Ectodermal cell (in vitro differentiated cells): ENCODE data around the gene TBC1D8.

Experiments
- H3K27ac ChIP-seq: 2 replicates; pipeline ENCODE4 v1.7.0; 2013; ENCODE audit warnings: mild to moderate bottlenecking, low read depth, low read length; ENCODE audit not compliant: insufficient read depth, poor library complexity, severe bottlenecking
- H3K27me3 ChIP-seq: 2 replicates; pipeline ENCODE4 v1.7.0; 2013; ENCODE audit warnings: mild to moderate bottlenecking, low read length; ENCODE audit not compliant: insufficient read depth, control insufficient read depth, poor library complexity, severe bottlenecking
- H3K36me3 ChIP-seq: one replicate; pipeline ENCODE4 v1.7.0; 2013; ENCODE audit warnings: low read length; ENCODE audit not compliant: control insufficient read depth, insufficient read depth
- H3K4me1 ChIP-seq: one replicate; pipeline ENCODE4 v1.7.0; 2013; ENCODE audit warnings: low read length; ENCODE audit not compliant: control insufficient read depth, insufficient read depth
- H3K4me3 ChIP-seq: 2 replicates; pipeline ENCODE4 v1.7.0; 2013; ENCODE audit warnings: low read depth, low read length, control low read depth; ENCODE audit not compliant: insufficient read depth
- H3K9me3 ChIP-seq: 2 replicates; pipeline ENCODE4 v1.7.0; 2013; ENCODE audit warnings: mild to moderate bottlenecking, low read length, moderate library complexity; ENCODE audit not compliant: control insufficient read depth
- WGBS, 2 experiments: methylation state at CpG; one replicate each; pipeline ENCODE4 v1.1.7; 2013; ENCODE audit warnings: missing lambda C conversion rate in 2 of 2; 5-methylcytosine and 5-hydroxymethylcytosine counted together

TBC1D8 gene

GRCh38 chr2:101139495-101139894 lies 11.7 kb downstream of the TBC1D8 start:
- WGBS, 2 experiments = 92 to 96% methylated on average over 4 of the region's 4 CpGs
- no peaks in the 10 kb centered on the region for H3K36me3 ChIP-seq
- H3K27ac ChIP-seq = no peak overlapping the region
- H3K27me3 ChIP-seq = no peaks in the 10 kb centered on the region
- no peak overlapping the region for H3K4me3 ChIP-seq
- H3K9me3 ChIP-seq = no peaks in the 10 kb centered on the region
- no peaks in the 10 kb centered on the region for H3K4me1 ChIP-seq

- 83 to 85% methylated on average over 9 of the region's 9 CpGs for WGBS, 2 experiments
- Histone ChIP-seq H3K4me3 (no peak overlapping the region), H3K9me3 (no peaks in the 10 kb centered on the region), H3K36me3 (no peaks in the 10 kb centered on the region), H3K27ac (no peak overlapping the region), H3K4me1 (no peaks in the 10 kb centered on the region), H3K27me3 (no peaks in the 10 kb centered on the region)
Measured at GRCh38 chr2:101135412-101136296, 15.5 kb downstream of the TBC1D8 start.

- whole genome bisulfite sequencing, 2 experiments = 100% methylated on average over 1 to 2 of the region's 2 CpGs
- H3K4me3 ChIP-seq = no peak overlapping the region
- no peaks in the 10 kb centered on the region for H3K4me1 ChIP-seq
- H3K27ac ChIP-seq = no peak overlapping the region
- no peaks in the 10 kb centered on the region for H3K27me3 ChIP-seq
- H3K9me3 ChIP-seq = no peaks in the 10 kb centered on the region
- no peaks in the 10 kb centered on the region for H3K36me3 ChIP-seq
Measured at GRCh38 chr2:101133492-101134100, 17.6 kb downstream of the TBC1D8 start.

GRCh38 chr2:101132202-101132601 lies 19.0 kb downstream of the TBC1D8 start:
- H3K27ac ChIP-seq = no peak overlapping the region
- H3K36me3 ChIP-seq = no peaks in the 10 kb centered on the region
- H3K4me1 ChIP-seq = no peaks in the 10 kb centered on the region
- WGBS, 2 experiments = 85 to 96% methylated on average over 2 of the region's 2 CpGs
- no peak overlapping the region for H3K4me3 ChIP-seq
- H3K27me3 ChIP-seq = no peaks in the 10 kb centered on the region
- no peaks in the 10 kb centered on the region for H3K9me3 ChIP-seq

GRCh38 chr2:101130081-101130480 lies 21.1 kb downstream of the TBC1D8 start:
- H3K4me1 ChIP-seq = no peaks in the 10 kb centered on the region
- no peaks in the 10 kb centered on the region for H3K9me3 ChIP-seq
- H3K36me3 ChIP-seq = no peaks in the 10 kb centered on the region
- no peak overlapping the region for H3K4me3 ChIP-seq
- H3K27ac ChIP-seq = no peak overlapping the region
- WGBS, 2 experiments = 93 to 94% methylated on average over 13 of the region's 13 CpGs
- H3K27me3 ChIP-seq = no peaks in the 10 kb centered on the region

- Histone ChIP-seq H3K4me3 (no peak overlapping the region), H3K4me1 (no peaks in the 10 kb centered on the region), H3K9me3 (no peaks in the 10 kb centered on the region), H3K27ac (no peak overlapping the region), H3K36me3 (no peaks in the 10 kb centered on the region), H3K27me3 (no peaks in the 10 kb centered on the region)
- WGBS, 2 experiments = 87 to 89% methylated on average over 5 of the region's 5 CpGs
Measured at GRCh38 chr2:101127319-101128056, 23.7 kb downstream of the TBC1D8 start.

GRCh38 chr2:101125808-101126207 lies 25.4 kb downstream of the TBC1D8 start:
- H3K36me3 ChIP-seq = no peaks in the 10 kb centered on the region
- H3K27me3 ChIP-seq = no peaks in the 10 kb centered on the region
- WGBS, 2 experiments = 90 to 92% methylated on average over 3 of the region's 3 CpGs
- no peak overlapping the region for H3K4me3 ChIP-seq
- no peaks in the 10 kb centered on the region for H3K4me1 ChIP-seq
- H3K9me3 ChIP-seq = no peaks in the 10 kb centered on the region
- no peak overlapping the region for H3K27ac ChIP-seq

- no peak overlapping the region for H3K27ac ChIP-seq
Measured at GRCh38 chr2:101125374-101125773, 25.8 kb downstream of the TBC1D8 start.

GRCh38 chr2:101124643-101125366 lies 26.4 kb downstream of the TBC1D8 start:
- Histone ChIP-seq H3K27ac (no peak overlapping the region), H3K36me3 (no peaks in the 10 kb centered on the region), H3K4me3 (no peak overlapping the region), H3K9me3 (no peaks in the 10 kb centered on the region), H3K27me3 (no peaks in the 10 kb centered on the region), H3K4me1 (no peaks in the 10 kb centered on the region)
- WGBS, 2 experiments = 90 to 91% methylated on average over 7 of the region's 7 CpGs

More at GRCh38 chr2:101125374-101125773, 25.8 kb downstream of the TBC1D8 start:
- Histone ChIP-seq H3K9me3 (no peaks in the 10 kb centered on the region), H3K4me3 (no peak overlapping the region), H3K27me3 (no peaks in the 10 kb centered on the region), H3K36me3 (no peaks in the 10 kb centered on the region), H3K4me1 (no peaks in the 10 kb centered on the region)
- 85 to 100% methylated on average over 3 of the region's 3 CpGs for WGBS, 2 experiments
